H9 (cell line): ENCODE measurements around the gene CCL15. TPM values are rescaled to one million over a fixed set of nuclear protein-coding genes. Genes with fewer than 3 reads are reported as not detected.

Experiments
- DNase-seq: peaks from one replicate; pipeline ENCODE4 v3.0.0-alpha.2; 2017
- H2AFZ ChIP-seq: one replicate; pipeline ENCODE4 v1.6.1; 2013; ENCODE audit warnings: mild to moderate bottlenecking, low read length, control low read depth, moderate library complexity
- H2AK5ac ChIP-seq: 2 replicates; pipeline ENCODE4 v1.6.1; 2013; ENCODE audit warnings: low read length, control low read depth, mixed read lengths; ENCODE audit not compliant: insufficient read length
- H2BK120ac ChIP-seq: one replicate; pipeline ENCODE4 v1.6.1; 2013; ENCODE audit warnings: low read depth, mild to moderate bottlenecking, low read length, control low read depth, inconsistent platforms; ENCODE audit not compliant: poor library complexity, severe bottlenecking
- H2BK12ac ChIP-seq: 2 replicates; pipeline ENCODE4 v1.6.1; 2013; ENCODE audit warnings: low read length, control low read depth, mixed read lengths, low read depth; ENCODE audit not compliant: insufficient read length
- H2BK15ac ChIP-seq: 2 replicates; pipeline ENCODE4 v1.6.1; 2013; ENCODE audit warnings: low read depth, low read length, control low read depth
- H2BK20ac ChIP-seq: one replicate; pipeline ENCODE4 v1.6.1; 2013; ENCODE audit warnings: low read depth, mild to moderate bottlenecking, low read length, control low read depth, inconsistent platforms; ENCODE audit not compliant: poor library complexity, severe bottlenecking
- H2BK5ac ChIP-seq: 2 replicates; pipeline ENCODE4 v1.6.1; 2013; ENCODE audit warnings: low read length, control low read depth, mixed read lengths; ENCODE audit not compliant: insufficient read length
- H3K14ac ChIP-seq: 2 replicates; pipeline ENCODE4 v1.6.1; 2013; ENCODE audit warnings: low read length, control low read depth; ENCODE audit not compliant: insufficient read depth
- H3K18ac ChIP-seq: 2 replicates; pipeline ENCODE4 v1.6.1; 2013; ENCODE audit warnings: low read depth, mild to moderate bottlenecking, mixed read lengths, low read length, control low read depth; ENCODE audit not compliant: insufficient read length
- H3K23ac ChIP-seq: 2 replicates; pipeline ENCODE4 v1.6.1; 2013; ENCODE audit warnings: low read length, control low read depth, mixed read lengths, low read depth; ENCODE audit not compliant: insufficient read length
- H3K23me2 ChIP-seq: 2 replicates; pipeline ENCODE4 v1.6.1; 2013; ENCODE audit warnings: low read depth, mild to moderate bottlenecking, mixed read lengths, low read length, control low read depth; ENCODE audit not compliant: insufficient read length, poor library complexity, severe bottlenecking
- H3K27ac ChIP-seq: 2 replicates; pipeline ENCODE4 v1.5.1; 2013; ENCODE audit warnings: low read length, control low read depth, mixed read lengths, low read depth; ENCODE audit not compliant: insufficient read length
- H3K27me3 ChIP-seq: 2 replicates; pipeline ENCODE4 v1.6.1; 2013; ENCODE audit warnings: low read length, control low read depth, inconsistent platforms; ENCODE audit not compliant: insufficient read depth
- H3K4ac ChIP-seq: 2 replicates; pipeline ENCODE4 v1.6.1; 2013; ENCODE audit warnings: low read depth, mild to moderate bottlenecking, control low read depth, inconsistent platforms, low read length, moderate library complexity
- H3K4me1 ChIP-seq: 2 replicates; pipeline ENCODE4 v1.6.1; 2013; ENCODE audit warnings: low read length, control low read depth, inconsistent platforms; ENCODE audit not compliant: insufficient read depth
- H3K4me2 ChIP-seq: 2 replicates; pipeline ENCODE4 v1.6.1; 2013; ENCODE audit warnings: low read length, control low read depth, mixed read lengths; ENCODE audit not compliant: insufficient read length, insufficient read depth
- H3K56ac ChIP-seq: 2 replicates; pipeline ENCODE4 v1.6.1; 2013; ENCODE audit warnings: low read depth, mild to moderate bottlenecking, mixed read lengths, low read length, control low read depth; ENCODE audit not compliant: insufficient read length
- H3K79me1 ChIP-seq: 2 replicates; pipeline ENCODE4 v1.6.1; 2013; ENCODE audit warnings: low read depth, mild to moderate bottlenecking, moderate library complexity, low read length, control low read depth, inconsistent platforms; ENCODE audit not compliant: insufficient read depth, poor library complexity, severe bottlenecking
- H3K79me2 ChIP-seq: 2 replicates; pipeline ENCODE4 v1.6.1; 2013; ENCODE audit warnings: low read length, control low read depth, inconsistent platforms; ENCODE audit not compliant: insufficient read depth
- H3K9ac ChIP-seq: 2 replicates; pipeline ENCODE4 v1.6.1; 2013; ENCODE audit warnings: low read length, control low read depth, mixed read lengths; ENCODE audit not compliant: insufficient read length; ENCODE audit errors: extremely low read depth
- H3K9me3 ChIP-seq: one replicate; pipeline ENCODE4 v1.6.1; 2013; ENCODE audit warnings: low read depth, low read length, inconsistent platforms; ENCODE audit not compliant: control insufficient read depth
- H3T11ph ChIP-seq: one replicate; pipeline ENCODE4 v1.6.1; 2013; ENCODE audit warnings: mild to moderate bottlenecking, low read length, control low read depth, inconsistent platforms
- H4K20me1 ChIP-seq: one replicate; pipeline ENCODE4 v1.6.1; 2013; ENCODE audit not compliant: control insufficient read depth, insufficient read length, insufficient read depth
- H4K5ac ChIP-seq: 2 replicates; pipeline ENCODE4 v1.6.1; 2013; ENCODE audit warnings: low read depth, mild to moderate bottlenecking, mixed read lengths, low read length, control low read depth; ENCODE audit not compliant: insufficient read length
- H4K8ac ChIP-seq: replicated peaks from 2 replicates; pipeline ENCODE4 v1.6.1; 2013; ENCODE audit warnings: low read length, control low read depth, mixed read lengths, low read depth; ENCODE audit not compliant: insufficient read length
- H4K91ac ChIP-seq: 2 replicates; pipeline ENCODE4 v1.6.1; 2013; ENCODE audit warnings: low read depth, mild to moderate bottlenecking, moderate library complexity, mixed read lengths, low read length, control low read depth; ENCODE audit not compliant: insufficient read length
- H3K27ac Mint-ChIP-seq, 3 experiments: 2 replicates in 2 of 3; 3 replicates in 1 of 3; pipeline ENCODE4 v1.8.0; 2020 to 2021; ENCODE audit warnings: mixed read lengths in 3 of 3, mild to moderate bottlenecking in 1 of 3, moderate library complexity in 1 of 3
- H3K27me3 Mint-ChIP-seq: 2 replicates; pipeline ENCODE4 v1.8.0; 2021; ENCODE audit warnings: low read depth, mild to moderate bottlenecking, moderate library complexity, mixed read lengths
- H3K36me3 Mint-ChIP-seq, 3 experiments: 2 replicates in 2 of 3; 3 replicates in 1 of 3; pipeline ENCODE4 v1.8.0; 2020 to 2021; ENCODE audit warnings: low read depth in 3 of 3, mixed read lengths in 3 of 3; ENCODE audit not compliant: insufficient read depth in 1 of 3
- H3K4me1 Mint-ChIP-seq, 2 experiments: 2 replicates each; pipeline ENCODE4 v1.8.0; 2020; ENCODE audit warnings: mixed read lengths in 2 of 2
- H3K4me3 Mint-ChIP-seq, 2 experiments: 2 replicates in 1 of 2; 3 replicates in 1 of 2; pipeline ENCODE4 v1.8.0; 2020 to 2021; ENCODE audit warnings: mild to moderate bottlenecking in 2 of 2, mixed read lengths in 2 of 2, moderate library complexity in 1 of 2
- H3K9me3 Mint-ChIP-seq, 2 experiments: 2 replicates in 1 of 2; 3 replicates in 1 of 2; pipeline ENCODE4 v1.8.0; 2020; ENCODE audit warnings: mild to moderate bottlenecking in 2 of 2, mixed read lengths in 2 of 2, moderate library complexity in 1 of 2
- WGBS: extraction: QIAGEN DNeasy Blood & Tissue Kit; methylation state at CpG from one replicate; pipeline ENCODE4 v1.1.7; 2013; ENCODE audit warnings: missing lambda C conversion rate, low lambda C conversion rate, mixed read lengths; ENCODE audit not compliant: insufficient read length; ENCODE audit errors: extremely low coverage; 5-methylcytosine and 5-hydroxymethylcytosine counted together
- total RNA-seq: library from RNA; stranded (reverse); gene quantifications from 2 replicates; pipeline ENCODE4 v1.2.1, GENCODE V29; 2021
- TF ChIP-seq, protein P1 (sequence below): fragments of 200-600 bp; sonication (generic); conservative IDR thresholded peaks from 3 replicates; pipeline ENCODE4 v1.8.0; 2021; ENCODE audit warnings: antibody characterized with exemption, mild to moderate bottlenecking

CCL15 gene
- total RNA-seq, 1 experiment from 2014 or later: not detected

DNA sequence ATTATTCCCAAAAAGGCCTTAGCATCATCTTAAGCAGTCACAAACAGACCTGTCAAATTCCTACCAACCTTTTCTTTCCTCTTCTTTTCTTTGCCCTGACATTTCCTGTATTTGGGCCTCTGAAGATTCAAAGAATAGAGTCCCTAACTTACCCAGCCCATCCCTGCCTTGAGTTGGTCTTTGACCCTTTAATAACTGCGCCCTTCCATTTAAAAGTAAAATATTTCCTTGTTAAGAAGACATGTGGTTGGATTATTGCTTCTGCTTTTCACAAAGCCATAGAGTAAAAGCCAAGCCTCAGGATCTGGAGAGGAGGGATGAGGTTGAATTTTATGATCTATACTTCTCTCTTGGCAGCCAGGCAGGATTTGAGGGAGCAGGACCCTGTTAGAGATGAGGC lies 29.6 kb upstream of the CCL15 start:
- Histone ChIP-seq H3T11ph (no peak overlapping the region), H3K4me1 (no peaks in the 10 kb centered on the region), H2BK120ac (no peak overlapping the region), H3K14ac (no peak overlapping the region), H3K4me2 (no peak overlapping the region), H3K4ac (no peak overlapping the region), H2AFZ (peak overlapping the region; percentile 17), H3K79me2 (no peaks in the 10 kb centered on the region), H3K9ac (no peak overlapping the region), H2BK15ac (no peak overlapping the region), H4K8ac (no peak overlapping the region), H2BK5ac (no peak overlapping the region), H2AK5ac (no peak overlapping the region), H4K20me1 (no peaks in the 10 kb centered on the region), H3K79me1 (no peaks in the 10 kb centered on the region), H3K56ac (no peak overlapping the region), H3K18ac (no peak overlapping the region), H4K5ac (no peak overlapping the region), H3K23ac (no peak overlapping the region), H2BK12ac (no peak overlapping the region), H3K27me3 (no peaks in the 10 kb centered on the region), H3K23me2 (no peaks in the 10 kb centered on the region), H4K91ac (no peak overlapping the region), H2BK20ac (no peak overlapping the region), H3K27ac (no peak overlapping the region), H3K9me3 (no peaks in the 10 kb centered on the region)
- no CpG with 5 or more reads among the region's 1 CpG for WGBS
- Mint-ChIP-seq H3K27me3 (peaks cover 10% of the 10 kb centered on the region), H3K4me3 (no peak overlapping the region), H3K27ac (0 out of 7 replicates have a peak overlapping the region, but pooled peaks of 1 of the 3 experiments have one; percentile 17), H3K9me3 (no peaks in the 10 kb centered on the region; a peak in 1 of 5 replicates), H3K36me3 (no peaks in the 10 kb centered on the region; a peak in 1 of 7 replicates), H3K4me1 (peaks cover 5 to 8% of the 10 kb centered on the region in 2 experiments)
- no peak for DNase-seq
- TF ChIP-seq, protein P1, sequence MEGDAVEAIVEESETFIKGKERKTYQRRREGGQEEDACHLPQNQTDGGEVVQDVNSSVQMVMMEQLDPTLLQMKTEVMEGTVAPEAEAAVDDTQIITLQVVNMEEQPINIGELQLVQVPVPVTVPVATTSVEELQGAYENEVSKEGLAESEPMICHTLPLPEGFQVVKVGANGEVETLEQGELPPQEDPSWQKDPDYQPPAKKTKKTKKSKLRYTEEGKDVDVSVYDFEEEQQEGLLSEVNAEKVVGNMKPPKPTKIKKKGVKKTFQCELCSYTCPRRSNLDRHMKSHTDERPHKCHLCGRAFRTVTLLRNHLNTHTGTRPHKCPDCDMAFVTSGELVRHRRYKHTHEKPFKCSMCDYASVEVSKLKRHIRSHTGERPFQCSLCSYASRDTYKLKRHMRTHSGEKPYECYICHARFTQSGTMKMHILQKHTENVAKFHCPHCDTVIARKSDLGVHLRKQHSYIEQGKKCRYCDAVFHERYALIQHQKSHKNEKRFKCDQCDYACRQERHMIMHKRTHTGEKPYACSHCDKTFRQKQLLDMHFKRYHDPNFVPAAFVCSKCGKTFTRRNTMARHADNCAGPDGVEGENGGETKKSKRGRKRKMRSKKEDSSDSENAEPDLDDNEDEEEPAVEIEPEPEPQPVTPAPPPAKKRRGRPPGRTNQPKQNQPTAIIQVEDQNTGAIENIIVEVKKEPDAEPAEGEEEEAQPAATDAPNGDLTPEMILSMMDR: no peak
